NCI-H2081 (cell line): Measurements from ENCODE around the gene PIGS.
"Not testable (repeated sequence)": the region's sequence is repeated elsewhere in the genome, so short reads cannot be mapped to it uniquely, and the experiment has no call there.

ENCODE experiments used
- DNase-seq, 2 experiments: peaks; one replicate each; lab custom pipeline; 2025; lab: John Stamatoyannopoulos, UW

Gene PIGS

DNA sequence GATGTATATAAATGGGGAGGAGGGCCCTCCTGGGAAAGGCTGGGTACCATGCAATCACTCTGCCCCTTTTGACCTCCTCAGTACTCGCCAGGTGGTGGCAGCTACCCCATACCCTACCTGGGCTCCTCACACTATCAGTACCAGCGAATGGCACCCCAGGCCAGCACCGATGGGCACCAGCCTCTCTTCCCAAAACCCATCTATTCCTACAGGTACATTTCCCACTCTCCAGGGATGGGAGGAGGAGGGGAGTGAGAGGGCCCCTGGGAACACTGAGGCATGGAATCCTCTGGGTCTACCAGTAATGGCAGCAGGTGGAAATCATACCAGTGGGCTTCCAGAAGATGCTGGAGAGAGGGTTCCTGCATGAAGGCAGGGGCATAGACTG is 42.3 kb downstream of the PIGS start:
- DNase-seq = no peak

DNA sequence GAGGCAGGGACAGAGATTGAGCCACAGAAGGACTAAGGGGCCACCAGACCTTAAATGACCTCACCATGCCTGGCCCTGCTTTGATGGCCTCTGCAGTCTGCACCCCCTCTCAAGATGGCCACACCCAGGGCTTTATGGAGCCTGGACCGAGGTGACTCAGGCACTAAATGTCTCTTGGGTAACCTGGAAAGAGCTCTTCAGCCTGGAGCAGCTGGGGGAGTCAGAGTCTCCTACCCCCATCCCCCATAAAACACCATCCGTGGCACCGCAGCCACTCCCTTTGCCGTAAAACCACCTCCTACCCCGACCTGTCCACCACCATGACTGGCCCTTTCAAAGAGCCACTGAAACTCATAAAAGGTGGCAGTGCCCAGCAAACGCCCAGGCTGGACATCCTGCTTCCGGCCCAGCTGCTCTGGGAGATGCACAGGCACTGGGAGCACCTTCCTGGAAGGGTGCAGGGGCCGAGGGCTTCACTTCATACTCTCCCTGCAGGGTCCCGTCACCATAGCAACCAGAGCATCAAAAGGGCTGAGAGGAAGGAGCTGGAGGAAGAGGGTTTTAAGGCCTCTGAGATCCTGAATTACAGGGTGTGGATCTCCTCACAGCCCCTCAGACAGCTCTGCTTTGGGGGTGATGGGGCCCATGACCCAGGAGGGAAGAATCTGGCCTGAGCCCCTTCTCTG is 42.9 kb downstream of the PIGS start:
- DNase-seq = no peak

DNA sequence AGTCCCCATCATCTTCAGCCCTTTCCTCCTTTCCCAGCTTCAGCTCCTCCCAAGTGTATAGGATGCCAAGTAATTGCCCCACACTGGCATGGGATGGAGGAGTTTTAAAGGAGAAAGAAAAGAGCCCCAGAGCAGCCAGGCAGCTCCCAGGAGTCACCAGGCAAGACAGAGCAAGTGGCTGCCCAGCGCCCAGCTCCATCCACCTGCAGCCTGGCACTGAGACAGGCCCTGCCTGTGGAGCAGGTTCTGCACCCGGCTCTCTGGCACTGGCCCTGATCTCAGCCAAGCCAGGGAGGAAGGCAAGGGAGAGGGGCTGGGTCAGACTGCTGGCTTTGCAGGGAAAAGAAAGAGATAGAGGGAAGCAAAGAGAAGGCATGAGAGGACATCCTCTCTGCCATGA is 43.5 kb downstream of the PIGS start:
- DNase-seq = no peak

DNA sequence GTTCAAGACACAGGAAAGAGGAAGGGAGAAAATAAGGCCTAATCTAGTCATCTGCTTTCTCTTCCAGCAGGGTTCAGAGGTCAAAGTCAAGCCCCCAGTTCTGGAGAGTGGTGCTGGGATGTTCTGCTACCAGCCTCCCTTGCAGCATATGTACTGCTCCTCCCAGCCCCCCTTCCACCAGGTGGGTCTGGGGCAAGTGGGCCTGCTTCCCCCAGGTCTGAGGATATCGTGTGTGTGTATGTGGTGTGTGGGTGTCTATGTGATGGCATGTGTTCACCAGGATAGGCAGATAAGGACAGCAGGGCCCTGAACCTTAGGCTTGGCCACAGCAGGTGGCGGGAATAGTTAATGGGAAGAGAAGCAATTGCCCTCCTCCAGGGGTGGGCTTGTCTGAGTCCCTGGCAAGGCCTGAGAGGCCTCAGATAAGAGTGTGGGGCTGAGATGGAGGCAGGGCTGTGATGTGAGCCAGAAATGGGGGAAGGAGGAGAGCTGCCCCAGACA is 44.1 kb downstream of the PIGS start:
- DNase-seq = no peak

DNA sequence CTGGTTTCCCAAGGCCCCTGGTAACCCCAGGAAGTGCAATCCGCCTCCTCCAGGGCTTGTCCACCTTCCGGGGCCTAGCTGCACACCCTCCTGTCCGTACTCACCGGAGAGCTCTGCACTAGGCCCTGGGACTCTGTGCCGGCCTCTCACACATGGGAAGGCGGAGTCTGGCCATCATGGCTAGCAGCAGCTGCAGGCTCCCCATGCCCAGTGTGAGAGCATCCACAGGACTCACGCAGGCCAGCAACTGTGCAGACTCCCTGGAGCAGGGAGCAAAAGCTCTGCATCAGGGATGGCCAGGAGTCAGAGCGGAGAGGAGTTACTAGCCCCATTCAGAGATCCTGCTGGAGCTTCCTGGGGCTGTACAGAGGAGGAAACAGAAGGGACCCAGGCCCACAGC is 44.9 kb downstream of the PIGS start:
- no peak for DNase-seq

DNA sequence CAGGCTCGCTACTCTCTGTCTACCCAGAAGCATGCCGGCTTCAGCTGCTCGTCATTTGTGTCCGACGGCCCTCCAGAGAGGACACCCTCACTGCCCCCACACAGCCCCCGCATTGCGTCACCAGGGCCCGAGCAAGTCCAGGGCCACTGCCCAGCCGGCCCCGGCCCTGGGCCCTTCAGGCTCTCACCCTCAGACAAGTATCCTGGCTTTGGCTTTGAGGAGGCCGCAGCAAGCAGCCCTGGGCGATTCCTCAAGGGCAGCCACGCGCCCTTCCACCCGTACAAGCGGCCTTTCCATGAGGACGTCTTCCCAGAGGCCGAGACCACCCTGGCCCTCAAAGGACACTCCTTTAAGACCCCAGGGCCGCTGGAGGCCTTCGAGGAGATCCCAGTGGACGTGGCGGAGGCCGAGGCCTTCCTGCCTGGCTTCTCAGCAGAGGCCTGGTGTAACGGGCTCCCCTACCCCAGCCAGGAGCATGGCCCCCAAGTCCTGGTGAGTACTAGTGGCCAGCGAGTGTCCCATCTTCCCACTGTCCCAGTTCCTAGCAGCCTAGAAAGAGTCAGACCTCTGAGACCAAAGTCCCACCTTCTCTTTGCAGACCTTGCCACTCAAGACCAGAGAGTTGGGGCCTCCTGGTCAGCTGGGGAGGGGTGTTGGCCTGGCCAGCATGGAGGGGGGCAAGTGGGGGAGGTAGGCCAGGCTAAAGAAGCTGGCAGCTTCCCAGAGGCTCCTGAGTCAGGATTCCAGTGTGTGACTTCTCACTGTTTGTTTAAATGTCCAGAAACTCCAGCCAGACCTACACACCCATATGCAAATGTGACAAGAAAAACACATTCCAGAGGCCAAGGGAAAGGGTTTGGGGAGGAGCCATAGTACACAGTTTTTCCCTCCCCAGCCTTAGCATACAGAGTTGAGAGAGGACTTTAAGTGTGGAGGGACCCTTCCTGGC is 46.6 kb downstream of the PIGS start:
- DNase-seq = no peak

DNA sequence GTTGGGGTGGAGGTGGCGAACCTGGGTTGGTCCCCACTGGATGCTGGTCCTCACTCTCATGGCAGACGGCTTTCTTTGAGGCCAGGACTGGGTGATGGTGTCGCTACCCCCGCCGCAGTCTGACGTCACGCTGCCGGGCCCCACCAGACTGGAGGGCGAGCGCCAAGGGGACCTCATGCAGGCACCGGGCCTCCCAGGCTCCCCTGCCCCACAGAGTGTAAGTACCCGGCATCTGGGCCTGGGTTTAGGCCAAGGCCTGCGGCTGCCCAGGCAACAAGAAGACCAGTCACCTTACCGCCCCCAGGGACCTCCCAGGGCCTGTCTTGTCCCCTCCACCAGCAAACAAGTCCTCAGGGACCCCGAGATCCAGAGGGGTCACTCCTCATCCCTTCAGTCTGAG is 47.4 kb downstream of the PIGS start:
- no peak for DNase-seq

DNA sequence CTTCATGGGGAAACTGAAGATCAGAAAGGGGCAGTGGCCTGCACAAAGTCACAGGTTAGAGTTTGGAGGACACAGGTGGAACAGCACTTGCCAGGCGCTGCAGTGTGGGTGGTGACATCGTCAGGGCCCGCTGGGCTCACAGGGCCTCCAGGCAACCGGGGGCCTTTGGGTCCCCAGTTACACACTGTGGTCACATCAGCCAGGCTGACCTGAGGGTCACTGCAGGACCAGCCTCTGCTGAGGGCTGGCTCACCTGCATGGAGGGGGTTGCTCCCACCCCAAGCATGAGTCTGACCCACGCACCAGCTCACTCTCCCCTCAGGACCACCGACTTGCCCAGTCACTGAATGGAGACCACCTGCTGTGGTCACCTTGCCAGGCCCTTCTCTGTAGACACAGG is 48.1 kb downstream of the PIGS start:
- no peak for DNase-seq

DNA sequence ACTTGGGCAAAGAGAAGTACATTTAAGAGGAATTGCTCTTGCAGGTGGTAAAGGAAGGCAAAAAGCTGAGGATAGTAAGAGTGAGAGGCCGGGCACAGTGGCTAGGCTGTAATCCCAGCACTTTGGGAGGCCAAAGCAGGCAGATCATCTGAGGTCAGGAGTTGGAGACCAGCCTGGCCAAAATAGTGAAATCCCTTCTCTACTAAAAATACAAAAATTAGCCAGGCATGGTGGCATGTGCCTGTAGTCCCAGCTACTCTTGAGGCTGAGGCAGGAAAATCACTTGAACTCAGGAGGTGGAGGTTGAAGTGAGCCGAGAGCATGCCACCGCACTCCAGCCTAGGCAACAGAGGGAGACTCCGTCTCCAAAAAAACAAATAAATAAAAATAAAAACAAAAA is 49.0 kb downstream of the PIGS start:
- DNase-seq = not testable (repeated sequence)

DNA sequence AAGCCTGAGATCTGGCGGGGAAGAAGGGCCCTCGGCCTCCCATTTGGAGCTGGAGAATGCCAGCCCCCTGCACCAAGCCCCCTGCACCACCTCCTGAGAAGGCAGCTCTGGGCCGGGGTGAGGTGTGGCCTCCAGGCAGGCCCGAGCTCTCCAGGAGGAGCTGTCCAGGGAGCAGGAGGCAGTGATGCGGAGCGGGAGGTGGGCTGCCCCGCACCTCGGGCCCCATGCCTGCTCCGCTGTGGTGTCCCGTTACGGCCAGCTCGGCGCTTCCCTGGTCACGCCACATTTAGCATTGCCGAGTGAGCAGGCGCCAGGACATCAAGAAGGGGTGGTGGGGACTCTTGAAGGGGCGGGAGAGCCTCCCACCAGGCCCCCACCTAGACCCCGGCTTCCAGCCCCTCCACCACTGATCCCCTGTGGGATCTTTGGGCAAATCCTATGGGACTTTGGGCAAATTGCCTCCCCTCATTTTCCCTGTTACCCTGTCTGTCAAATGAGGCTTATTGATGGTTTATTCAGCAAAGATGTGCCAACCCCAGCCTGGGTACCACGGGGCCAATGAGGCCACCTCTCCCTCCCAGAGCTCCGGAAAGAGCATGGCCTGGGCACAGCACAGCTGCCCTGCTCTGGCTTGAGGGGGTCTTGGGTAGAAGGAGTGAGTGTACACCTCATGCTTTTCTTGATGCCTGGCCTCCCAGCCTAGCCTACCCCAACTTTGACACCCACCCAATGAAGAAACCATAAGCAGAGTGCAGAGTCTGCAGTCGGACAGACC is 49.8 kb downstream of the PIGS start:
- no peak for DNase-seq

DNA sequence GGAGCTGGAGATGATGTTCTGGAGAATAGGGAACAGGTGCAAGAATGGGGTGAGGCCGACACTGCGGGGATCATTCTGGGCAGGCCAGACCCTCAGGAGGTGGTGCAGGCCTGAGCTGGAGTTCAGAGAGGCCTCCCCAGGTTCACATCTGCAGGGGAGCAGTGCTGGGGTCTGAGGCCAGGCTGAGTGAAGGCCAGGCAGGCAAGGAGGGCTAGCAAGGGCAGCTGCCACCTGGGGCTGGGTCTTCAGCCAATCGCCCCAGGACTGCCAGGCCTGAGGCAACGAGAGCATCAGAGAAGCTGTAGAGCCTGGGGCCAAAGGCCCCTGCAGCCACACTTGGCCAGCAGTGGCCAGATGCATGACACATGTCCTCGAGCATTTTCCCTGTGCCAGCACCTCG is 50.6 kb downstream of the PIGS start:
- no peak for DNase-seq

DNA sequence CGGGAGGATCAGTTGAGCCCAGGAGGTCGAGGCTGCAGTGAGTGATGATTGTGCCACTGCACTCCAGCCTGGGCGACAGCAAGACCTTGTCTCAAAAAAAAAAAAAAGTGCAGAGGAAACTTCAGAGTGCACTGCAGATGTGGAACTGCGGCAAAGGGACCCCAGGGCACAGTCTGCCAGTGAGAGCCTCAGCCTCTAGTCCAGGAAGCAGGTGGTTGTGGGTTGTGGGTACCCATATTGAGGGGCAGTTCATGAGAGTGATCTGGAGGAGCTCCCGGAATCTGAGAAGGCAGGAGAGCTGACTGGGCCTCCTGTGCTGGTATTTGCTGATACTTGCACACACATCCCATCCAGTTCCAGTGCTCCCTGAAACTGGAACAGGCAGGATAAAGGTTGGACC is 52.1 kb downstream of the PIGS start:
- DNase-seq = no peak

DNA sequence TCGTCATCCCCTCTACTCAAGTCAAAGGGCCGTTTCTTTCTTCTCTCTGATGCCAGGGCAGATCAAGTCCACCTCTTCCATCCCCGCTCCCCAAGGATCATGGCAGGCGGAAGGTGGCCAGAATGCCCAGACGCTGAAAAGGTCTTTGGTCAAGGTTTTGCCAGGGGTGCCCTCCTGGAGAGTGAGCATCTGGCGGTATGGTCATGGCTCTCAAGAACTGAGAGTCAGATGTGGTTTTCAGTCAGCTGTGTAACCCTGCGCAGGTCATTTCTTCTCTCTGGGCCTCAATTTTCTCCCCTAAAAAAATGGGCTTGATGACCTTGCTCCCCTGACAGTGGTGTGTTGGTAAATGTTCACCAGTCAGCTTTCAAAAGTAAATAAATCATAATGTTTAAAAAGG is 52.7 kb downstream of the PIGS start:
- no peak for DNase-seq

DNA sequence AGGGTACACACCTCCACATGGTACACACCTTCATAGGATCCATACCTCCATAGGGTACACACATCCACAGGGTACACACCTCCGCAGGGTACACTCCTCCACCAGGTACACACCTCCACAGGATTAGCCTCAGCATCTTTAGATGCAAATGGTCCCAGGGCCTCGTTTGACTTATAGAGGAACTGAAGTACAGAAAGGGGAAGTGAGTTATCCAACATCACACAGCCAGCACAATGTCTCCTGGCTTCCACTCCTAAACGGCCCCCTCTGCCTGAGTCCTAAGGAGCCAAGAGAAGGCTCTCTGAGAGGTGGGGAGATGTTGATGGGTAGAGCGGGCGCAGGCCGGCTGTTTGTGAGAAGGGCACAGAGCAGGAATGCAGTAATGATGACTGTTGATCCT is 53.2 kb downstream of the PIGS start:
- DNase-seq = no peak

DNA sequence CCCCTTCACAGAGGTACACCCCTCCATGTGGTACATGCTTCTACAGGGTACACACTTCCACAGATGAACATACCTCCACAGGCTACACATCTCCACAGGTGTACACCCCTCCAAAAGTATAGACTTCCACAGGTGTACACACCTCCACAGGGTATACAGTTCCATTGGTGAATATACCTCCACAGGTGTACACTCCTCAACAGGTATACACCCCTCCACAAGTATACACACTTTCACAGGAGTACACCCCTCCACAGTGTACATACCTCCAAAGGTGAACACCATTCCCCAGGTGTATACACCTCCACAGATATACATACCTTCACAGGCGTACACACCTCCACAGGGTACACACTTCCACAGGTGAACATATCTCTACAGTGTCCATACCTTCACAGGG is 55.8 kb downstream of the PIGS start:
- no peak for DNase-seq

DNA sequence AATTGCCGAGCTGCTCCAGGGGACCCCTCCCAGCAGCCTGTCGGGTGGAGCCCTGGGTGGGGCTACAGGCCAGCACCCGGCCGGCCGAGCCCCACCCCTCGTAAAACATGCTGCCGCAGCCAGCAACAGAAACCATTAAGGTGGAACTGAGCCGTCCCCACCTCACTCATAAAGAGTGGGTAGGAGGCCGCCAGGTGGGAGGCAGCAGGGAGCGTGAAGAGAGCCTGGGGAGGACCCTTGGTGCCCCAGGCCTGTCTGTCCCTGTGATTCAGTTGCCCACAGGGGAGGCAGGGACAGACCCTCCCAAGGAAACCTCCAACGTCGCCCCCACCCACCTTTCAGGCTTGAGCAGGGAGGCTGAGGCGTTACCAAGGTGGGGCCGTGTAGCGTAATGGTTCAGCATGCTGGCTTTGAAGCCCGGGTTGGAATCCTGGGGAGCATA is 56.7 kb downstream of the PIGS start:
- DNase-seq = no peak

DNA sequence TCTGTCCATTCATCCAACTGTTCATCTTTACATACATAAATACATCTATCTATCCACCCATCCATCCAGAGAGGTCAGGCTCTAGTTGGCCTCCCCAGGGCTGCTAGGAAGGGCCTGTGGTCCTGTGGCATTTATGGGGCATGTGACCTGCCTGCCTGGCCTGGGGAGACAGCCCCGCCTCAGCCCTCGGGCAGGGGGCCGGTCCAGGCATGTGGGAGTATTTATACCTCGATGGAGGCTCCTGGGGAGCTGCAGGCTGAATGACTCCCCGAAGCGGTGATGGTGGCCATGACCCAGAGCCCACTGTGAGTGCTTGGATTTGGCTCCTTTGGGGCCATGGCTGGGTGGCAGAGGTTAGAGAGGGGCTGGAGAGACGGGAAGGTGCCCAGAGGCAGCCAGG is 57.8 kb downstream of the PIGS start:
- DNase-seq = no peak

DNA sequence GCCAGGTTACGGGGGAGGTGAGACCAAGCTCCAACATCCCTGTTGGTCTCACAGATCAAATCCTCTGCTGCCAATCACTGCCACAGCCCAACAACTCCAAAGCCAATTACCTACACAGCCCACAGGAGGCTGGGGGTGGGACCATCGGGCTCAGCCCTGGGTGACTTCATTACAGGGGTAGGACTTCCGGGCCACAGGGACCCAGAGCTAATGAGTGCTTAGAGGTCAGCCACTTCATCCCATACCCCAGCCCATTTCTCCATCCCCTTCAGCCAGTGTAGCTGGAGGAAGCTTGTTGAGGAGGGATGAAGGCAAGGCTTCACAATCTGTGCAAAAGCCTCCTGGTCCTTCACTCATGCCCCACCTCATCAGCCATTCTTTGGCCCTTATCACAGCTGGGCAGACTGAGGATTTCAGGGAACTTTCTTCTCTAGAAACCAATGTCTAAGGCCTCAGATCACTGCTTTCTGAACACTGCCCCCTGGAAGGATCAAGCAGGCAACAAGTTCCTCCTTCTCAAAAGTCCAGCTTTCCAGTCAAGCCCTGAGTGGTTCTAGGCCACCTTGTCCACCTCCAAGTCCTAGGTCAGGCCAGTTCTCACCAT is 59.4 kb downstream of the PIGS start:
- DNase-seq = no peak

DNA sequence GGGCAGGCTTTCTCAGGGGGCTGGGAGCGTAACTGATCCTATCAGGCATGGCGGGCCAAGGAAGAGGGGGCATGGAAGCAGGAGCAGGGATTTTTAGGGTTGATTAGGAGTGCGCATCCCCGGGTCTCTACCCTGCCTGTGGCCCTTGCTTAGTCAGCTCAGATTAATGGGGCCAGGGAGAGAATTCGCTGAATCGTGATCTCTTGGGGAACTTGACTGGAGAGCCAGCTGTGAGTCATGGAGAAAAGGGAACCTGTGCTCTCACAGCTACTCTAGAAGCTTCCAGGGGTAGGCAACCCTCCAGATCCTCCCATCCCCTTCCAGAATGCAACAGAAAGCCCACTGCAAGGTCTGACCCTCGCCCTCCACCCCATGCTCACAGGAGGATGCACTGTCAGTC is 61.5 kb downstream of the PIGS start:
- DNase-seq = no peak

DNA sequence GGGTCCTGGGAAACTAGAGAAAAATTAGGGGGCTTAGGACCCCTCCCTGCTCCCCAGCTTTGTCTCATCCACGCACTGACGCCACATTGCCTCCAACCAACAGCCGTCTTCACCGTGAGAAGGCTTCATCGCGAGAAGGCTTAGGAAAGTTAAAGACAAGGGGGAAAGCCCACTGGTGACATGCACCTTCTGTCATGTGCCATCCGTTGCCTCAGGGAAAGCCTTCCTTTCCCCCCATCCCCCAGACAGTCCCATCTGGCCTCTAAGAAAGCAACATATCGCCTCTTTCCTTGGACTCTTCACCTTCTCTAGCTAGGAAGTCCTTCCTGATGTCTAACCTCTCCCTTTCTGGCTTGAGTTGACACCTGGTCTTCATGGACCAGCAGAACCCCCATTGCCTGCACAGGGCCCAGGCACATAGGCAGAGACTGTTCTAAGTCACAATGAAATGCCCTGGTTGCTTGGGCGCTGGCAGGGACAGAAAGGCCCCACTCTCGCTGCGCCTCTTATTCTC is 63.1 kb downstream of the PIGS start:
- DNase-seq = no peak

DNA sequence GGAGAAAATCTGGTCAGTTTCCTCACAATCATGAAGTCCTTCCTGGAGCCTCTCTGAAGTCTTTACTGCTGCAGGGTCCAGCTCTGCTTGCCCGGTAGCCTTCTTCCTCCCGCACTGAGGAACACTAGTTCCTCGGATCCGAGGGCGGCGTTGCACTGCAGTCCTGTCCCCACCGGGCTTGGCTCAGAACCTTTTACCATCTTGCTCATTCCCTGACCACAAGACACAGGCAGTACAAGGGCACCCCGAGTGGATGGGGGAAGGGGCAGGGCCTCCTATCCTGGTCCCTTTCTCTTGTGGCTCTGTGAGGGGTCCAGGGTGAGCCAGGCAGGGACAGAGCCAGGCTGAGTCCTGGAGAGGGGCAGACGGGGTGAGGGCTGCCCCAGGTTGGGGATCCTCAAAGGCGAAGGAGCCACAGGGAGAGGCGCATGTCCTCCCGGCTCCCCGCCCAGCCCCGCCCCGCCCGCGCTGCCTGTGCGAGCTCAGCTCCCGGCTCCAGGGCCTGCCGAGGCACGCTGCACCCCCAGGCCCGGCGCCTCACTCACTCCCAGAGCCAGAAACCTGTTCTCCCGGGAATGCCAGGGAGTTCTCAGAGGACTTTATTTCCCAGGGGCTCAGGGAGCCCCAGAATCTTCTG is 63.6 kb downstream of the PIGS start:
- DNase-seq = no peak
